ENCODE results near the gene ECT2. TPM values are rescaled to one million over a fixed set of nuclear protein-coding genes. Genes with fewer than 3 reads are reported as not detected.

ECT2 gene
- polyA plus RNA-seq, 1 donor from 2014 or later = 6.3 TPM

GRCh38 chr3:172770382-172770781, 19.9 kb downstream of the ECT2 start:
- Histone ChIP-seq H3K27ac (ENCODE audit: low read length) (no peak overlapping the region), H3F3A (ENCODE audit: insufficient read depth, low read length, poor library complexity, severe bottlenecking) (no peaks in the 10 kb centered on the region), H3K9me3 (ENCODE audit: low read length) (no peaks in the 10 kb centered on the region), H3K4me3 (ENCODE audit: low read length) (no peak overlapping the region), H3K9me2 (ENCODE audit: insufficient read depth, low read length) (no peaks in the 10 kb centered on the region), H3K9ac (ENCODE audit: low read length) (no peak overlapping the region), H3K27me3 (ENCODE audit: insufficient read depth, low read depth, low read length) (no peaks in the 10 kb centered on the region), H4K20me1 (ENCODE audit: insufficient read depth) (no peaks in the 10 kb centered on the region), H3K79me2 (replicated peaks; ENCODE audit: insufficient read depth, low read length) (no peaks in the 10 kb centered on the region), H3K4me2 (ENCODE audit: low read length) (no peak overlapping the region), H3K36me3 (ENCODE audit: insufficient read depth, low read length) (no peaks in the 10 kb centered on the region), H2AFZ (ENCODE audit: low read depth, low read length) (no peak overlapping the region)
- TF ChIP-seq RAD21 (conservative IDR thresholded peaks at IDR 0.05) = no peak
- TF ChIP-seq CTCF (IDR thresholded peaks at IDR 0.05; ENCODE audit: poor library complexity, severe bottlenecking) = no peak
- no peak for TF ChIP-seq REST (IDR thresholded peaks at IDR 0.05; ENCODE audit: borderline replicate concordance)
- no peak for TF ChIP-seq POLR2AphosphoS5 (IDR thresholded peaks at IDR 0.05)
- no peak for TF ChIP-seq MXI1 (conservative IDR thresholded peaks at IDR 0.05; ENCODE audit: poor library complexity, severe bottlenecking)
- no peak for TF ChIP-seq EZH2 (IDR thresholded peaks at IDR 0.05; ENCODE audit: borderline replicate concordance, insufficient read depth, low read length, poor library complexity, severe bottlenecking)
- TF ChIP-seq SMC3 (conservative IDR thresholded peaks at IDR 0.05; ENCODE audit: poor library complexity) = no peak
- no peak for TF ChIP-seq TAF1 (IDR thresholded peaks at IDR 0.05; ENCODE audit: low read depth)

GRCh38 chr3:172771672-172772071, 21.1 kb downstream of the ECT2 start:
- H3K9me3 ChIP-seq (ENCODE audit: low read length) = no peaks in the 10 kb centered on the region
- no peaks in the 10 kb centered on the region for H3K36me3 ChIP-seq (ENCODE audit: insufficient read depth, low read length)
- H3K9ac ChIP-seq (ENCODE audit: low read length) = no peak overlapping the region
- no peak overlapping the region for H2AFZ ChIP-seq (ENCODE audit: low read depth, low read length)
- H3K79me2 ChIP-seq (replicated peaks; ENCODE audit: insufficient read depth, low read length) = no peaks in the 10 kb centered on the region
- no peaks in the 10 kb centered on the region for H3K27me3 ChIP-seq (ENCODE audit: insufficient read depth, low read depth, low read length)
- H3K27ac ChIP-seq (ENCODE audit: low read length) = no peak overlapping the region
- H3K4me3 ChIP-seq (ENCODE audit: low read length) = no peak overlapping the region
- H3F3A ChIP-seq (ENCODE audit: insufficient read depth, low read length, poor library complexity, severe bottlenecking) = no peaks in the 10 kb centered on the region
- no peaks in the 10 kb centered on the region for H3K9me2 ChIP-seq (ENCODE audit: insufficient read depth, low read length)
- no peak overlapping the region for H3K4me2 ChIP-seq (ENCODE audit: low read length)
- H4K20me1 ChIP-seq (ENCODE audit: insufficient read depth) = no peaks in the 10 kb centered on the region
- TF ChIP-seq CTCF (IDR thresholded peaks at IDR 0.05; ENCODE audit: poor library complexity, severe bottlenecking) (no peak), MXI1 (conservative IDR thresholded peaks at IDR 0.05; ENCODE audit: poor library complexity, severe bottlenecking) (no peak), REST (IDR thresholded peaks at IDR 0.05; ENCODE audit: borderline replicate concordance) (no peak), EP300 (conservative IDR thresholded peaks at IDR 0.05; ENCODE audit: poor library complexity, severe bottlenecking) (no peak), SMC3 (conservative IDR thresholded peaks at IDR 0.05; ENCODE audit: poor library complexity) (no peak), RAD21 (conservative IDR thresholded peaks at IDR 0.05) (no peak), EZH2 (IDR thresholded peaks at IDR 0.05; ENCODE audit: borderline replicate concordance, insufficient read depth, low read length, poor library complexity, severe bottlenecking) (no peak), POLR2AphosphoS5 (IDR thresholded peaks at IDR 0.05) (no peak), TAF1 (IDR thresholded peaks at IDR 0.05; ENCODE audit: low read depth) (no peak)
